GM10847 (cell line): Measurements from ENCODE around the gene SLC2A10.

ENCODE experiments used
- POLR2A ChIP-seq: IDR thresholded peaks from 2 replicates; pipeline ENCODE4 v1.6.1; 2011; ENCODE audit not compliant: insufficient read length; ENCODE audit errors: extremely low read depth

Gene SLC2A10

GRCh38 chr20:46694484-46694883, 15.0 kb upstream of the SLC2A10 start:
- no peak for TF ChIP-seq POLR2A

GRCh38 chr20:46695892-46696291, 13.6 kb upstream of the SLC2A10 start:
- TF ChIP-seq POLR2A = no peak

GRCh38 chr20:46696791-46697279, 12.6 kb upstream of the SLC2A10 start:
- TF ChIP-seq POLR2A = no peak

GRCh38 chr20:46698788-46699187, 10.7 kb upstream of the SLC2A10 start:
- no peak for TF ChIP-seq POLR2A

- TF ChIP-seq POLR2A = no peak
Measured at GRCh38 chr20:46699651-46700359, 9.6 kb upstream of the SLC2A10 start.

- TF ChIP-seq POLR2A = no peak
Measured at GRCh38 chr20:46700481-46700880, 9.0 kb upstream of the SLC2A10 start.

- no peak for TF ChIP-seq POLR2A
Measured at GRCh38 chr20:46701057-46701456, 8.4 kb upstream of the SLC2A10 start.

- no peak for TF ChIP-seq POLR2A
Measured at GRCh38 chr20:46701556-46701955, 7.9 kb upstream of the SLC2A10 start.

- TF ChIP-seq POLR2A = no peak
Measured at GRCh38 chr20:46701986-46702385, 7.5 kb upstream of the SLC2A10 start.

- no peak for TF ChIP-seq POLR2A
Measured at GRCh38 chr20:46702447-46703203, 6.8 kb upstream of the SLC2A10 start.

GRCh38 chr20:46703435-46703834, 6.0 kb upstream of the SLC2A10 start:
- TF ChIP-seq POLR2A = no peak

- TF ChIP-seq POLR2A = no peak
Measured at GRCh38 chr20:46704714-46705377, 4.6 kb upstream of the SLC2A10 start.

- TF ChIP-seq POLR2A = no peak
Measured at GRCh38 chr20:46705378-46705729, 4.1 kb upstream of the SLC2A10 start.

GRCh38 chr20:46706242-46706641, 3.2 kb upstream of the SLC2A10 start:
- TF ChIP-seq POLR2A = no peak

- TF ChIP-seq POLR2A = no peak
Measured at GRCh38 chr20:46708172-46708860, 1.1 kb upstream of the SLC2A10 start.
